ENCODE data around the gene THRB. TPM values are rescaled to one million over a fixed set of nuclear protein-coding genes. Genes with fewer than 3 reads are reported as not detected.
A peak's percentile ranks its signal among the peaks of the same experiment; 100 is the strongest.

The THRB gene
- total and polyA plus RNA-seq, 2 experiments from 2014 or later = 26.8 to 60.0 TPM

GRCh38 chr3:24154013-24154695 is 340.5 kb downstream of the THRB start:
- Histone ChIP-seq H3K27ac (no peak overlapping the region), H3K9me3 (ENCODE audit: low read depth) (no peaks in the 10 kb centered on the region), H2AFZ (no peak overlapping the region), H3K4me1 (ENCODE audit: insufficient read depth) (peaks cover 14% of the 10 kb centered on the region), H3K27me3 (no peaks in the 10 kb centered on the region), H3K4me3 (no peak overlapping the region), H3K36me3 (replicated peaks; ENCODE audit: insufficient read depth, low read depth) (no peaks in the 10 kb centered on the region), H4K20me1 (ENCODE audit: insufficient read depth, poor library complexity, severe bottlenecking) (peaks cover 2% of the 10 kb centered on the region), H3K4me2 (no peak overlapping the region), H3K79me2 (no peaks in the 10 kb centered on the region), H3K9me2 (replicated peaks; ENCODE audit: insufficient read depth) (no peaks in the 10 kb centered on the region)
- TF ChIP-seq EZH2 (IDR thresholded peaks at IDR 0.05; ENCODE audit: borderline replicate concordance) (no peak), EZH2phosphoT487 (IDR thresholded peaks at IDR 0.05; ENCODE audit: low read depth, severe bottlenecking, unreplicated experiment) (no peak), CTCF (IDR thresholded peaks at IDR 0.05; ENCODE audit: poor library complexity) (no peak)
- no peak for DNase-seq (ENCODE audit: low spot score)
- WGBS (ENCODE audit: low lambda C conversion rate, missing lambda C conversion rate) = 94% methylated on average over 2 of the region's 2 CpGs

- H3K4me1 ChIP-seq (ENCODE audit: insufficient read depth) = peaks cover 17% of the 10 kb centered on the region
- H2AFZ ChIP-seq = no peak overlapping the region
- H3K9me3 ChIP-seq (ENCODE audit: low read depth) = no peaks in the 10 kb centered on the region
- no peak overlapping the region for H3K4me3 ChIP-seq
- no peaks in the 10 kb centered on the region for H3K36me3 ChIP-seq (replicated peaks; ENCODE audit: insufficient read depth, low read depth)
- H4K20me1 ChIP-seq (ENCODE audit: insufficient read depth, poor library complexity, severe bottlenecking) = peaks cover 2% of the 10 kb centered on the region
- TF ChIP-seq CTCF (IDR thresholded peaks at IDR 0.05; ENCODE audit: poor library complexity) (no peak), EZH2phosphoT487 (IDR thresholded peaks at IDR 0.05; ENCODE audit: low read depth, severe bottlenecking, unreplicated experiment) (no peak)
- 91% methylated on average over 3 of the region's 3 CpGs for WGBS (ENCODE audit: low lambda C conversion rate, missing lambda C conversion rate)
- H3K79me2 ChIP-seq = no peaks in the 10 kb centered on the region
- peak overlapping the region; percentile 52 for H3K27ac ChIP-seq
- H3K4me2 ChIP-seq = no peak overlapping the region
- no peaks in the 10 kb centered on the region for H3K9me2 ChIP-seq (replicated peaks; ENCODE audit: insufficient read depth)
- no peak for DNase-seq (ENCODE audit: low spot score)
- H3K27me3 ChIP-seq = no peaks in the 10 kb centered on the region
These were observed 343.1 kb downstream of the THRB start for GRCh38 chr3:24151594-24151993.

- Histone ChIP-seq H3K79me2 (no peaks in the 10 kb centered on the region), H3K4me2 (no peak overlapping the region), H2AFZ (no peak overlapping the region), H3K9me3 (ENCODE audit: low read depth) (no peaks in the 10 kb centered on the region), H3K27ac (no peak overlapping the region), H3K4me3 (no peak overlapping the region), H3K9me2 (replicated peaks; ENCODE audit: insufficient read depth) (no peaks in the 10 kb centered on the region), H3K27me3 (no peaks in the 10 kb centered on the region), H3K4me1 (ENCODE audit: insufficient read depth) (peaks cover 21% of the 10 kb centered on the region), H3K36me3 (replicated peaks; ENCODE audit: insufficient read depth, low read depth) (no peaks in the 10 kb centered on the region), H4K20me1 (ENCODE audit: insufficient read depth, poor library complexity, severe bottlenecking) (peaks cover 2% of the 10 kb centered on the region)
- TF ChIP-seq EZH2 (IDR thresholded peaks at IDR 0.05; ENCODE audit: borderline replicate concordance) = no peak
- TF ChIP-seq CTCF (IDR thresholded peaks at IDR 0.05; ENCODE audit: poor library complexity) = peak; percentile 4
- no peak for DNase-seq (ENCODE audit: low spot score)
- WGBS (ENCODE audit: low lambda C conversion rate, missing lambda C conversion rate) = 60% methylated on average over 2 of the region's 2 CpGs
These were observed 345.6 kb downstream of the THRB start for GRCh38 chr3:24149032-24149431.
